ENCODE data around the gene COX10.

COX10 gene

GRCh38 chr17:14052886-14053615 lies 16.3 kb upstream of the COX10 start:
- Histone ChIP-seq H3K27me3 (replicated peaks in 2 of 5; ENCODE audit: control insufficient read depth in 4 of 5, insufficient read depth in 5 of 5, low read length in 4 of 5) (no peaks in the 10 kb centered on the region), H3K4me3 (ENCODE audit: control insufficient read depth in 1 of 7, extremely low read depth in 1 of 7, insufficient read depth in 4 of 7, low read depth in 2 of 7, low read length in 6 of 7) (no peak overlapping the region), H3K9me3 (ENCODE audit: control extremely low read depth in 1 of 5, control insufficient read depth in 4 of 5, insufficient read depth in 2 of 5, low read depth in 1 of 5, low read length in 4 of 5) (peaks cover 0 to 3% (median 0%) of the 10 kb centered on the region in 5 experiments), H3K4me1 (ENCODE audit: control extremely low read depth in 1 of 4, control insufficient read depth in 4 of 4, insufficient read depth in 4 of 4, low read length in 3 of 4) (no peaks in the 10 kb centered on the region), H3K36me3 (ENCODE audit: control insufficient read depth in 4 of 4, insufficient read depth in 4 of 4, low read length in 3 of 4) (peaks cover 0 to 3% (median 2%) of the 10 kb centered on the region in 4 experiments), H3K27ac (ENCODE audit: insufficient read depth in 1 of 2, low read depth in 1 of 2, low read length in 2 of 2, poor library complexity in 1 of 2, severe bottlenecking in 2 of 2) (no peak overlapping the region)
- POLR2A ChIA-PET = no interaction called here
- WGBS (ENCODE audit: insufficient coverage) = 100% methylated on average over 1 of the region's 6 CpGs
- CTCF ChIA-PET = no interaction called here
- DNase-seq = no peak

GRCh38 chr17:14057591-14057990 lies 11.7 kb upstream of the COX10 start:
- Histone ChIP-seq H3K4me1 (ENCODE audit: control extremely low read depth in 1 of 4, control insufficient read depth in 4 of 4, insufficient read depth in 4 of 4, low read length in 3 of 4) (no peaks in the 10 kb centered on the region), H3K36me3 (ENCODE audit: control insufficient read depth in 4 of 4, insufficient read depth in 4 of 4, low read length in 3 of 4) (peaks cover 0 to 10% (median 3%) of the 10 kb centered on the region in 4 experiments), H3K27me3 (replicated peaks in 2 of 5; ENCODE audit: control insufficient read depth in 4 of 5, insufficient read depth in 5 of 5, low read length in 4 of 5) (no peaks in the 10 kb centered on the region), H3K4me3 (ENCODE audit: control insufficient read depth in 1 of 7, extremely low read depth in 1 of 7, insufficient read depth in 4 of 7, low read depth in 2 of 7, low read length in 6 of 7) (no peak overlapping the region), H3K9me3 (ENCODE audit: control extremely low read depth in 1 of 5, control insufficient read depth in 4 of 5, insufficient read depth in 2 of 5, low read depth in 1 of 5, low read length in 4 of 5) (peaks cover 0 to 3% (median 0%) of the 10 kb centered on the region in 5 experiments), H3K27ac (ENCODE audit: insufficient read depth in 1 of 2, low read depth in 1 of 2, low read length in 2 of 2, poor library complexity in 1 of 2, severe bottlenecking in 2 of 2) (no peak overlapping the region)
- DNase-seq = no peak
- ChIA-PET POLR2A (no interaction called here), CTCF (no interaction called here)

- ChIA-PET POLR2A (no interaction called here), CTCF (no interaction called here)
- no peak for DNase-seq
- H3K4me1 ChIP-seq (ENCODE audit: control extremely low read depth in 1 of 4, control insufficient read depth in 4 of 4, insufficient read depth in 4 of 4, low read length in 3 of 4) = no peaks in the 10 kb centered on the region
- H3K27me3 ChIP-seq (replicated peaks in 2 of 5; ENCODE audit: control insufficient read depth in 4 of 5, insufficient read depth in 5 of 5, low read length in 4 of 5) = no peaks in the 10 kb centered on the region
- H3K27ac ChIP-seq (ENCODE audit: insufficient read depth in 1 of 2, low read depth in 1 of 2, low read length in 2 of 2, poor library complexity in 1 of 2, severe bottlenecking in 2 of 2) = no peak overlapping the region
- H3K36me3 ChIP-seq (ENCODE audit: control insufficient read depth in 4 of 4, insufficient read depth in 4 of 4, low read length in 3 of 4) = peaks cover 0 to 7% (median 5%) of the 10 kb centered on the region in 4 experiments
- H3K9me3 ChIP-seq (ENCODE audit: control extremely low read depth in 1 of 5, control insufficient read depth in 4 of 5, insufficient read depth in 2 of 5, low read depth in 1 of 5, low read length in 4 of 5) = peaks cover 0 to 3% (median 0%) of the 10 kb centered on the region in 5 experiments
- H3K4me3 ChIP-seq (ENCODE audit: control insufficient read depth in 1 of 7, extremely low read depth in 1 of 7, insufficient read depth in 4 of 7, low read depth in 2 of 7, low read length in 6 of 7) = no peak overlapping the region
- 100% methylated on average over 1 of the region's 2 CpGs for WGBS (ENCODE audit: insufficient coverage)
These were observed 11.3 kb upstream of the COX10 start for GRCh38 chr17:14058051-14058450.

- CTCF ChIA-PET = no interaction called here
- DNase-seq = no peak
- H3K27me3 ChIP-seq (replicated peaks in 2 of 5; ENCODE audit: control insufficient read depth in 4 of 5, insufficient read depth in 5 of 5, low read length in 4 of 5) = no peaks in the 10 kb centered on the region
- no CpG with 5 or more reads among the region's 1 CpG for WGBS (ENCODE audit: insufficient coverage)
- no peaks in the 10 kb centered on the region for H3K4me1 ChIP-seq (ENCODE audit: control extremely low read depth in 1 of 4, control insufficient read depth in 4 of 4, insufficient read depth in 4 of 4, low read length in 3 of 4)
- no peak overlapping the region for H3K4me3 ChIP-seq (ENCODE audit: control insufficient read depth in 1 of 7, extremely low read depth in 1 of 7, insufficient read depth in 4 of 7, low read depth in 2 of 7, low read length in 6 of 7)
- H3K9me3 ChIP-seq (ENCODE audit: control extremely low read depth in 1 of 5, control insufficient read depth in 4 of 5, insufficient read depth in 2 of 5, low read depth in 1 of 5, low read length in 4 of 5) = peaks cover 0 to 11% (median 2%) of the 10 kb centered on the region in 5 experiments
- POLR2A ChIA-PET = no interaction called here
- H3K27ac ChIP-seq (ENCODE audit: insufficient read depth in 1 of 2, low read depth in 1 of 2, low read length in 2 of 2, poor library complexity in 1 of 2, severe bottlenecking in 2 of 2) = no peak overlapping the region
- H3K36me3 ChIP-seq (ENCODE audit: control insufficient read depth in 4 of 4, insufficient read depth in 4 of 4, low read length in 3 of 4) = peaks cover 0 to 18% (median 8%) of the 10 kb centered on the region in 4 experiments
These were observed 8.6 kb upstream of the COX10 start for GRCh38 chr17:14060706-14061105.

GRCh38 chr17:14061666-14062560 lies 7.4 kb upstream of the COX10 start:
- DNase-seq = no peak
- ChIA-PET CTCF (no interaction called here), POLR2A (no interaction called here)
- H3K4me1 ChIP-seq (ENCODE audit: control extremely low read depth in 1 of 4, control insufficient read depth in 4 of 4, insufficient read depth in 4 of 4, low read length in 3 of 4) = no peaks in the 10 kb centered on the region
- no peak overlapping the region for H3K4me3 ChIP-seq (ENCODE audit: control insufficient read depth in 1 of 7, extremely low read depth in 1 of 7, insufficient read depth in 4 of 7, low read depth in 2 of 7, low read length in 6 of 7)
- H3K27ac ChIP-seq (ENCODE audit: insufficient read depth in 1 of 2, low read depth in 1 of 2, low read length in 2 of 2, poor library complexity in 1 of 2, severe bottlenecking in 2 of 2) = no peak overlapping the region
- no peaks in the 10 kb centered on the region for H3K27me3 ChIP-seq (replicated peaks in 2 of 5; ENCODE audit: control insufficient read depth in 4 of 5, insufficient read depth in 5 of 5, low read length in 4 of 5)
- 98% methylated on average over 8 of the region's 10 CpGs for WGBS (ENCODE audit: insufficient coverage)
- peaks cover 0 to 12% (median 2%) of the 10 kb centered on the region in 5 experiments for H3K9me3 ChIP-seq (ENCODE audit: control extremely low read depth in 1 of 5, control insufficient read depth in 4 of 5, insufficient read depth in 2 of 5, low read depth in 1 of 5, low read length in 4 of 5)
- H3K36me3 ChIP-seq (ENCODE audit: control insufficient read depth in 4 of 4, insufficient read depth in 4 of 4, low read length in 3 of 4) = peaks cover 2 to 19% (median 10%) of the 10 kb centered on the region in 4 experiments

GRCh38 chr17:14067347-14067746 lies 2.0 kb upstream of the COX10 start:
- CTCF ChIA-PET = no interaction called here
- no CpG with 5 or more reads among the region's 1 CpG for WGBS (ENCODE audit: insufficient coverage)
- H3K4me3 ChIP-seq (ENCODE audit: control insufficient read depth in 1 of 7, extremely low read depth in 1 of 7, insufficient read depth in 4 of 7, low read depth in 2 of 7, low read length in 6 of 7) = no peak overlapping the region
- no peak overlapping the region for H3K27ac ChIP-seq (ENCODE audit: insufficient read depth in 1 of 2, low read depth in 1 of 2, low read length in 2 of 2, poor library complexity in 1 of 2, severe bottlenecking in 2 of 2)
- no peak for DNase-seq
- H3K27me3 ChIP-seq (replicated peaks in 2 of 5; ENCODE audit: control insufficient read depth in 4 of 5, insufficient read depth in 5 of 5, low read length in 4 of 5) = no peaks in the 10 kb centered on the region
- peaks cover 0 to 12% (median 2%) of the 10 kb centered on the region in 5 experiments for H3K9me3 ChIP-seq (ENCODE audit: control extremely low read depth in 1 of 5, control insufficient read depth in 4 of 5, insufficient read depth in 2 of 5, low read depth in 1 of 5, low read length in 4 of 5)
- peaks cover 11 to 19% (median 16%) of the 10 kb centered on the region in 4 experiments for H3K4me1 ChIP-seq (ENCODE audit: control extremely low read depth in 1 of 4, control insufficient read depth in 4 of 4, insufficient read depth in 4 of 4, low read length in 3 of 4)
- POLR2A ChIA-PET = no interaction called here
- peaks cover 2 to 17% (median 7%) of the 10 kb centered on the region in 4 experiments for H3K36me3 ChIP-seq (ENCODE audit: control insufficient read depth in 4 of 4, insufficient read depth in 4 of 4, low read length in 3 of 4)

All from common myeloid progenitor, CD34-positive (primary cell).